SKM-1 (cell line): ENCODE measurements around the gene SPPL2B.

ENCODE experiments used
- DNase-seq: peaks from one replicate; lab custom pipeline; 2025; ENCODE audit not compliant: unreplicated experiment; lab: John Stamatoyannopoulos, UW

Gene SPPL2B

GRCh38 chr19:2321565-2322283 is 6.8 kb upstream of the SPPL2B start:
- no peak for DNase-seq

GRCh38 chr19:2323707-2324106 is 4.8 kb upstream of the SPPL2B start:
- no peak for DNase-seq

- DNase-seq = no peak
Observed at GRCh38 chr19:2324220-2324948, 4.1 kb upstream of the SPPL2B start.

- no peak for DNase-seq
Observed at GRCh38 chr19:2325281-2326046, 3.0 kb upstream of the SPPL2B start.

- no peak for DNase-seq
Observed at GRCh38 chr19:2326699-2327360, 1.7 kb upstream of the SPPL2B start.

GRCh38 chr19:2327773-2328400 is 597 bp upstream of the SPPL2B start:
- DNase-seq = peak; percentile 79

GRCh38 chr19:2329149-2329478 is 630 bp downstream of the SPPL2B start:
- no peak for DNase-seq

- DNase-seq = no peak
Observed at GRCh38 chr19:2329501-2329916, 1.0 kb downstream of the SPPL2B start.

GRCh38 chr19:2330255-2330631 is 1.8 kb downstream of the SPPL2B start:
- DNase-seq = no peak

- DNase-seq = no peak
Observed at GRCh38 chr19:2330632-2331284, 2.3 kb downstream of the SPPL2B start.

GRCh38 chr19:2331601-2332246 is 3.2 kb downstream of the SPPL2B start:
- no peak for DNase-seq

- DNase-seq = no peak
Observed at GRCh38 chr19:2332341-2333026, 4.0 kb downstream of the SPPL2B start.

- no peak for DNase-seq
Observed at GRCh38 chr19:2333027-2333806, 4.7 kb downstream of the SPPL2B start.

GRCh38 chr19:2333807-2334211 is 5.3 kb downstream of the SPPL2B start:
- DNase-seq = no peak

- DNase-seq = no peak
Observed at GRCh38 chr19:2334426-2334825, 5.9 kb downstream of the SPPL2B start.

GRCh38 chr19:2334986-2335846 is 6.7 kb downstream of the SPPL2B start:
- DNase-seq = no peak

- DNase-seq = no peak
Observed at GRCh38 chr19:2335848-2336247, 7.4 kb downstream of the SPPL2B start.
